GM18505 (cell line): ENCODE data around the gene PLEKHD1.

Experiments used
- ATAC-seq: cut with Tn5 transposase; IDR thresholded peaks from one replicate; pipeline ENCODE4 v1.9.1; 2021; ENCODE audit not compliant: unreplicated experiment
- POLR2A ChIP-seq: IDR thresholded peaks from 4 replicates; pipeline ENCODE4 v1.6.1; 2011; ENCODE audit warnings: borderline replicate concordance; ENCODE audit not compliant: insufficient read depth, insufficient read length; ENCODE audit errors: extremely low read depth

PLEKHD1 gene

GRCh38 chr14:69484444-69485314, at the start of gene PLEKHD1:
Gene PLEKHD1 (plus strand): TSS chr14:69484728. CDS start chr14:69484966, 238 bp downstream.
- no peak for ATAC-seq
- no peak for TF ChIP-seq POLR2A

GRCh38 chr14:69439521-69440270, 44.8 kb upstream of the PLEKHD1 start:
- no peak for TF ChIP-seq POLR2A
- no peak for ATAC-seq

GRCh38 chr14:69441948-69442347, 42.6 kb upstream of the PLEKHD1 start:
- no peak for ATAC-seq
- TF ChIP-seq POLR2A = peak; percentile 50

- TF ChIP-seq POLR2A = no peak
Measured at GRCh38 chr14:69443296-69443805, 41.2 kb upstream of the PLEKHD1 start.

GRCh38 chr14:69449216-69449615, 35.3 kb upstream of the PLEKHD1 start:
- ATAC-seq = no peak
- TF ChIP-seq POLR2A = no peak

More at GRCh38 chr14:69443296-69443805, 41.2 kb upstream of the PLEKHD1 start:
- ATAC-seq = no peak

- TF ChIP-seq POLR2A = no peak
- no peak for ATAC-seq
Measured at GRCh38 chr14:69451941-69452340, 32.6 kb upstream of the PLEKHD1 start.

GRCh38 chr14:69458350-69458749, 26.2 kb upstream of the PLEKHD1 start:
- TF ChIP-seq POLR2A = no peak
- ATAC-seq = no peak

- TF ChIP-seq POLR2A = no peak
- no peak for ATAC-seq
Measured at GRCh38 chr14:69459122-69459521, 25.4 kb upstream of the PLEKHD1 start.

GRCh38 chr14:69460093-69460701, 24.3 kb upstream of the PLEKHD1 start:
- ATAC-seq = no peak
- TF ChIP-seq POLR2A = no peak

GRCh38 chr14:69464379-69464778, 20.1 kb upstream of the PLEKHD1 start:
- ATAC-seq = no peak
- no peak for TF ChIP-seq POLR2A

- TF ChIP-seq POLR2A = no peak
Measured at GRCh38 chr14:69464829-69465228, 19.7 kb upstream of the PLEKHD1 start.

GRCh38 chr14:69468949-69469348, 15.6 kb upstream of the PLEKHD1 start:
- TF ChIP-seq POLR2A = no peak
- no peak for ATAC-seq

More at GRCh38 chr14:69464829-69465228, 19.7 kb upstream of the PLEKHD1 start:
- ATAC-seq = no peak

- ATAC-seq = no peak
- no peak for TF ChIP-seq POLR2A
Measured at GRCh38 chr14:69471436-69471835, 13.1 kb upstream of the PLEKHD1 start.

GRCh38 chr14:69471916-69472315, 12.6 kb upstream of the PLEKHD1 start:
- no peak for TF ChIP-seq POLR2A

GRCh38 chr14:69473260-69473659, 11.3 kb upstream of the PLEKHD1 start:
- no peak for TF ChIP-seq POLR2A
- ATAC-seq = no peak

More at GRCh38 chr14:69471916-69472315, 12.6 kb upstream of the PLEKHD1 start:
- ATAC-seq = no peak
